Measurements from ENCODE around the gene COBL. TPM values are rescaled to one million over a fixed set of nuclear protein-coding genes. Genes with fewer than 3 reads are reported as not detected.

Gene COBL
- total RNA-seq, 1 donor from 2014 or later, result 1.2 TPM

GRCh38 chr7:51075681-51076580 is 240.7 kb downstream of the COBL start:
- Mint-ChIP-seq H3K4me3 (no peak overlapping the region), H3K4me1 (no peaks in the 10 kb centered on the region), H3K9me3 (no peaks in the 10 kb centered on the region), H3K27ac (no peak overlapping the region), H3K27me3 (ENCODE audit: low read depth) (no peaks in the 10 kb centered on the region), H3K36me3 (no peaks in the 10 kb centered on the region)
- no peak for DNase-seq (ENCODE audit: low spot score in 2 of 2, unreplicated experiment in 2 of 2)
- TF ChIP-seq CTCF (IDR thresholded peaks at IDR 0.05; ENCODE audit: unreplicated experiment), result no peak

- H3K4me3 Mint-ChIP-seq, result no peak overlapping the region
- TF ChIP-seq CTCF (IDR thresholded peaks at IDR 0.05; ENCODE audit: unreplicated experiment), result no peak
- no peaks in the 10 kb centered on the region for H3K27me3 Mint-ChIP-seq (ENCODE audit: low read depth)
- no peak for DNase-seq (ENCODE audit: low spot score in 2 of 2, unreplicated experiment in 2 of 2)
- H3K36me3 Mint-ChIP-seq, result no peaks in the 10 kb centered on the region
- no peaks in the 10 kb centered on the region for H3K9me3 Mint-ChIP-seq
- peaks cover 2% of the 10 kb centered on the region for H3K4me1 Mint-ChIP-seq
- no peak overlapping the region for H3K27ac Mint-ChIP-seq
These were observed 243.4 kb downstream of the COBL start for GRCh38 chr7:51073171-51073570.

GRCh38 chr7:51072281-51072680 is 244.3 kb downstream of the COBL start:
- TF ChIP-seq CTCF (IDR thresholded peaks at IDR 0.05; ENCODE audit: unreplicated experiment), result no peak
- peaks cover 2% of the 10 kb centered on the region for H3K4me1 Mint-ChIP-seq
- no peaks in the 10 kb centered on the region for H3K27me3 Mint-ChIP-seq (ENCODE audit: low read depth)
- H3K36me3 Mint-ChIP-seq, result no peaks in the 10 kb centered on the region
- no peak for DNase-seq (ENCODE audit: low spot score in 2 of 2, unreplicated experiment in 2 of 2)
- H3K9me3 Mint-ChIP-seq, result no peaks in the 10 kb centered on the region
- H3K27ac Mint-ChIP-seq, result no peak overlapping the region
- no peak overlapping the region for H3K4me3 Mint-ChIP-seq

GRCh38 chr7:51071427-51071826 is 245.2 kb downstream of the COBL start:
- TF ChIP-seq CTCF (IDR thresholded peaks at IDR 0.05; ENCODE audit: unreplicated experiment), result no peak

GRCh38 chr7:51070151-51070550 is 246.5 kb downstream of the COBL start:
- Mint-ChIP-seq H3K27ac (no peak overlapping the region), H3K9me3 (no peaks in the 10 kb centered on the region), H3K36me3 (no peaks in the 10 kb centered on the region), H3K4me1 (peaks cover 2% of the 10 kb centered on the region), H3K4me3 (no peak overlapping the region), H3K27me3 (ENCODE audit: low read depth) (no peaks in the 10 kb centered on the region)
- TF ChIP-seq CTCF (IDR thresholded peaks at IDR 0.05; ENCODE audit: unreplicated experiment), result no peak
- no peak for DNase-seq (ENCODE audit: low spot score in 2 of 2, unreplicated experiment in 2 of 2)

More at GRCh38 chr7:51071427-51071826, 245.2 kb downstream of the COBL start:
- Mint-ChIP-seq H3K4me1 (peaks cover 2% of the 10 kb centered on the region), H3K9me3 (no peaks in the 10 kb centered on the region), H3K4me3 (no peak overlapping the region), H3K27ac (no peak overlapping the region), H3K27me3 (ENCODE audit: low read depth) (no peaks in the 10 kb centered on the region), H3K36me3 (no peaks in the 10 kb centered on the region)
- no peak for DNase-seq (ENCODE audit: low spot score in 2 of 2, unreplicated experiment in 2 of 2)

Measured in mesothelial cell of epicardium (in vitro differentiated cells).